Fibroblast of lung (primary cell): ENCODE measurements around the gene PUM2.

Experiments
- EZH2 ChIP-seq: IDR thresholded peaks from 2 replicates; pipeline ENCODE4 v1.5.1; 2012; ENCODE audit warnings: low read length, control low read depth, mild to moderate bottlenecking; ENCODE audit errors: missing control alignments
- TF ChIP-seq, protein P1 (sequence below), 2 donors: IDR thresholded peaks in 1 of 2; conservative IDR thresholded peaks in 1 of 2; 1 replicate in 1 of 2; 2 replicates in 1 of 2; pipeline ENCODE4 v1.5.1; 2011 to 2012; ENCODE audit warnings: low read length in 2 of 2, control low read depth in 1 of 2, inconsistent platforms in 1 of 2, low read depth in 1 of 2, mild to moderate bottlenecking in 1 of 2

DNA sequence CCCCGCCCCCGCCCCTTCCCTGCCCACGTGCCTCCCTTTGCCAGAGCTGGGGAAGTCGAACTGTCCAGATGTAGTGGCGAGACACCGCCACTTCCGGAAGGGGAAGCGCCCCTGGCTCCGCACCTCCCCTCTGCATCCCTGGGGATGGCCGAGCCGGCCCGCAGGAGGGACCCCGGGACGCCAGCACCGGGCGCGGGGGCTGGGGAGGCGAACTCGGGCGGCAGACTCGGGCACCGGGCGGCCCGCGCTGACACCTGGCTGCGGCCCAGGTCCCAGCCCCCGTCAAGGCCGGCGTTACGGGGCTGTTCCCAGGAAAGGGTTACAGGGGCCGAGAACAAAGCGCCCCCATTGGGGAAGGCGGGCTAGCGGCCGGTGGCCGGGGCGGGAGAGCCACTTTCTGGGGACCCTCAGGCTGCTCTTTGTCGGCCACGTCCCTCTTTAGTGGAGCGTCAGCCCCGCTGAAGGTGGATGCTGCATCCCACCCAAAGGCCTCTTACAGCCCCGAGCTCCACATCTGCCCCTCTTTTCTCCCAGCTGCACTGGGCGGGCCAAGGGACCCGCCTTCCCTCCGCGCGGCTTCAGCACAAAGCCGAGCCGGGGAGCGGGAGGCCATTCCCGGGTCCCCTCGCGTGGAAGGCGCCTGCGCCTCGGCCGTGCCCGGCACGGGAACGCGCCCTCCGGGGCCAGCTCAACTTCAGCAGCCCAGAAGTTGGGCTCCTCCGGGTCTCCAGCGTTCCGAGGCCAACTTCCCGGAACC, 127.1 kb downstream of the PUM2 start:
- TF ChIP-seq, protein P1, sequence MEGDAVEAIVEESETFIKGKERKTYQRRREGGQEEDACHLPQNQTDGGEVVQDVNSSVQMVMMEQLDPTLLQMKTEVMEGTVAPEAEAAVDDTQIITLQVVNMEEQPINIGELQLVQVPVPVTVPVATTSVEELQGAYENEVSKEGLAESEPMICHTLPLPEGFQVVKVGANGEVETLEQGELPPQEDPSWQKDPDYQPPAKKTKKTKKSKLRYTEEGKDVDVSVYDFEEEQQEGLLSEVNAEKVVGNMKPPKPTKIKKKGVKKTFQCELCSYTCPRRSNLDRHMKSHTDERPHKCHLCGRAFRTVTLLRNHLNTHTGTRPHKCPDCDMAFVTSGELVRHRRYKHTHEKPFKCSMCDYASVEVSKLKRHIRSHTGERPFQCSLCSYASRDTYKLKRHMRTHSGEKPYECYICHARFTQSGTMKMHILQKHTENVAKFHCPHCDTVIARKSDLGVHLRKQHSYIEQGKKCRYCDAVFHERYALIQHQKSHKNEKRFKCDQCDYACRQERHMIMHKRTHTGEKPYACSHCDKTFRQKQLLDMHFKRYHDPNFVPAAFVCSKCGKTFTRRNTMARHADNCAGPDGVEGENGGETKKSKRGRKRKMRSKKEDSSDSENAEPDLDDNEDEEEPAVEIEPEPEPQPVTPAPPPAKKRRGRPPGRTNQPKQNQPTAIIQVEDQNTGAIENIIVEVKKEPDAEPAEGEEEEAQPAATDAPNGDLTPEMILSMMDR (conservative IDR thresholded peaks at IDR 0.05 in 1 of 2, IDR thresholded peaks at IDR 0.05 in 1 of 2; ENCODE audit: low read depth in 1 of 2, low read length in 2 of 2): no peak
- no peak for TF ChIP-seq EZH2
